RWPE1 (cell line): Measurements from ENCODE around the gene LHX3.
A peak's percentile ranks its signal among the peaks of the same experiment; 100 is the strongest.

Experiments
- CTCF ChIA-PET: fragments of 350-600 bp; sonication (Branson Sonifier 250); formaldehyde crosslinking; extraction: SDS; loops from one replicate; lab custom pipeline; 2021; lab: Yijun Ruan, JAX
- POLR2A ChIA-PET: fragments of 400-600 bp; formaldehyde crosslinking; extraction: SDS; loops from one replicate; lab custom pipeline; 2020; ENCODE audit warnings: antibody characterized with exemption; ENCODE audit not compliant: low non-redundant PET; lab: Yijun Ruan, JAX
- DNase-seq: peaks from one replicate; pipeline ENCODE4 v3.0.0; 2012; ENCODE audit warnings: low spot score
- H3K27ac ChIP-seq: fragments of 450-650 bp; 2 replicates; pipeline ENCODE4 v1.5.1; 2017
- TF ChIP-seq, protein P1 (sequence below): fragments of 450-650 bp; conservative IDR thresholded peaks from 2 replicates; pipeline ENCODE4 v1.5.1; 2017; ENCODE audit warnings: low read depth, mild to moderate bottlenecking

Gene LHX3

DNA sequence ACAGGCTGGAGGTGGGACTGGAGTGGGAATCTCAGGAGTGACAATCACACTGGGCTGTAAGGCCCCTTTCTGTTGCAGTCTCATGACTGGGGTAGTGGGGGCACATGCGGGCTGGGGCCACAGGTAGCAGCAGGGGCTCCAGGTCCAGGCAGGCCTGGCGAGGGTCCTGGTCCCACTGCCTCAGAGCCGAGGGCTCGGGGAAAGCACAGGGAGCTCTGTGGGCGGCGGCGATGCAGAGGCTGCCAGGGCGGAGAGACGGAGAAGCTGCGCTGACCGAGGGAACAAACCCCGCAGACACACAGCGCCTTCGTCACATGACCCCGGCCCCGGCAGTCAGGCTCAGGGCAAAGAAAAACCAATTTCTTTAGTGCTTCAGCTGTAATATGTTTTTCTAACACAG lies 5.3 kb upstream of the LHX3 start:
- no peak overlapping the region for H3K27ac ChIP-seq
- ChIA-PET POLR2A (no interaction called here), CTCF (interaction anchor here (0.7 kb wide), 4 partner anchors 14 to 46 kb away, joined by 3 to 4 read pairs (median 4); no protein-coding TSS in a partner anchor)
- TF ChIP-seq, protein P1, sequence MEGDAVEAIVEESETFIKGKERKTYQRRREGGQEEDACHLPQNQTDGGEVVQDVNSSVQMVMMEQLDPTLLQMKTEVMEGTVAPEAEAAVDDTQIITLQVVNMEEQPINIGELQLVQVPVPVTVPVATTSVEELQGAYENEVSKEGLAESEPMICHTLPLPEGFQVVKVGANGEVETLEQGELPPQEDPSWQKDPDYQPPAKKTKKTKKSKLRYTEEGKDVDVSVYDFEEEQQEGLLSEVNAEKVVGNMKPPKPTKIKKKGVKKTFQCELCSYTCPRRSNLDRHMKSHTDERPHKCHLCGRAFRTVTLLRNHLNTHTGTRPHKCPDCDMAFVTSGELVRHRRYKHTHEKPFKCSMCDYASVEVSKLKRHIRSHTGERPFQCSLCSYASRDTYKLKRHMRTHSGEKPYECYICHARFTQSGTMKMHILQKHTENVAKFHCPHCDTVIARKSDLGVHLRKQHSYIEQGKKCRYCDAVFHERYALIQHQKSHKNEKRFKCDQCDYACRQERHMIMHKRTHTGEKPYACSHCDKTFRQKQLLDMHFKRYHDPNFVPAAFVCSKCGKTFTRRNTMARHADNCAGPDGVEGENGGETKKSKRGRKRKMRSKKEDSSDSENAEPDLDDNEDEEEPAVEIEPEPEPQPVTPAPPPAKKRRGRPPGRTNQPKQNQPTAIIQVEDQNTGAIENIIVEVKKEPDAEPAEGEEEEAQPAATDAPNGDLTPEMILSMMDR: no peak
- DNase-seq: no peak

DNA sequence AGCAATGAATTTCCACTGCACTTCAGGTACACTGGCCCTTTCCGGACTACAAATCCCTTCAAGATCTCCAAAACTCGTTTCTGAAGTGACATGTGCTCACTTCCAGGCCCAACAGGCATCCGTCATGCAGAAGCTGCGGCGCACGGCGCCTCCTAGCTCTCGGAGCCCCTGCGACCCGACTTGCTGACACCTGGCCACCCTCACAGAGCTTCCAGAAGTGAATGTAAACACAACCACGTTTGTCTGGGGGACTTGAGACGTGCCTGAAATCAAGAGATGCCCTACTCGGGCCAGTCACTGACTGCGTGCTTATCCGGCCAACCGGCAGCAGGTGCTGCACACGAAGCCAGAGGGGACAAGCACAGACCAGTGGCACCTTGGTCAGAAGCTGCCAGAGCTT lies 4.9 kb upstream of the LHX3 start:
- no peak overlapping the region for H3K27ac ChIP-seq
- DNase-seq: no peak
- ChIA-PET POLR2A (no interaction called here), CTCF (interaction anchor here (0.6 to 0.7 kb wide), 4 partner anchors 14 to 87 kb away, joined by 3 to 4 read pairs (median 4); no protein-coding TSS in a partner anchor)
- TF ChIP-seq, protein P1: no peak

DNA sequence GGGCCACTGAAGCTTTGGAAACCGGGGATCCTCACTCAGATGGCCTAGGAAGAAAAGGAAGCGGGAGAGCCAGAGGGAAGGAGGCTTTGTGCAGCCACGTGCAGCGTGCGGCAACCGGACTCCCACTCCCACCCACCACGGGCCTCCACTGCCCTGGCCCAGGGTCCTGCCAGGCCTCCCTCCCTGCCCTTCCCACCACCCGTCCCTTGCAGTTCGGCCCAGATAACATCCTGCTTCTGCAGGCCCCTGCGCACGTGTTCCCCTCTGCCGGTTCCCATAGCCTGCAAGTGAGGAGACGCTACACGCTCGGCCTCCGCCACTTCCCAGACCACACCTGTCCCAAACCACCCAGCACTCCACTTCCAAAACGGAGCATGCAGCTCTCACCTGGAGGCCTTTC lies 4.3 kb upstream of the LHX3 start:
- H3K27ac ChIP-seq: no peak overlapping the region
- TF ChIP-seq, protein P1: no peak
- POLR2A ChIA-PET: no interaction called here
- no peak for DNase-seq
- CTCF ChIA-PET: interaction anchor here (0.5 to 0.6 kb wide), 2 partner anchors 87 to 955 kb away, joined by 3 to 4 read pairs; no protein-coding TSS in a partner anchor

DNA sequence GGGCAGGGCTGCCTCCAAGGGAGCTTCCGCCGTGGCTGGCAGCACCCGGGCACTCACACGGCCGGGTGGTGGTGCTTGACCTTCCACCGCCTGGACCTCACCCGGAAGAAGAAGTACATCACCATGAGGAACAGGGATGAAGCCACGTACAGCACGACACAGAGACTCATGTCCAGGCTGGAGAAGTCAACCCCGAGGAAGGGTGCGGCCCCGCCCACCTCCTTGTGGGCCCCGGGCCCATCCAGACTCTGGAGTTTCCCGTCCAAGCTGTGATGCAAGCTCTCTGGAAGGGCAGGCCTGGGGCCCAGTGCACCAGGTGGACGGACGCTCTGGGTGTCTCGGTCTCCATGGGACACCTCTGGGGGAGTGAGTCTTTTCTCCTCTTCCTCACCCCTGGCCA lies 3.7 kb upstream of the LHX3 start:
- no peak for DNase-seq
- ChIA-PET POLR2A (no interaction called here), CTCF (interaction anchor here (0.5 kb wide), 1 partner anchor 954 kb away, joined by 4 read pairs; no protein-coding TSS in a partner anchor)
- peak overlapping the region; percentile 9; the same call in 1 of the 2 replicates for H3K27ac ChIP-seq
- TF ChIP-seq, protein P1: no peak

DNA sequence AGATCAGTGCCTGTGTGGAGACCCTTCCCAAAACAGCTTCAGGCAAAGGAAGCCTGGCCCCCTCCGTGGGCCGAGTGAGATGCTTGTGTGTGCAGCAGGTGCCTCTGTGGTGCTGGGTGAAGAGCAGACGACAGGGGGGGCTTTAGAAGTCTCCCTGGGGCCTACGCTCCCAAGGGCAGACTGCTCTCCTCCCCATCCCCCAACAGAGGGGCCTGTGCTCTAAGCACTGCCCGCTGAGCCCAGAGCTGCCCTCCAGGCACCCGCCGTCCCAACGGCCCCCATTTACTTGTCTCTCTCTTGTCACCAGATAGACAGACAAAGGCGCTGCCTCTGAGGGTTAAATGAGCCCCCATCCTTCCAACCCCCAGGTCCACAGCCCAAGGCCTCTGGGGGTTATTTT lies 2.7 kb upstream of the LHX3 start:
- ChIA-PET CTCF (interaction anchor here (1.0 kb wide), 1 partner anchor 9 kb away, joined by 5 read pairs; no protein-coding TSS in a partner anchor), POLR2A (no interaction called here)
- DNase-seq: no peak
- H3K27ac ChIP-seq: no peak overlapping the region
- TF ChIP-seq, protein P1: no peak

DNA sequence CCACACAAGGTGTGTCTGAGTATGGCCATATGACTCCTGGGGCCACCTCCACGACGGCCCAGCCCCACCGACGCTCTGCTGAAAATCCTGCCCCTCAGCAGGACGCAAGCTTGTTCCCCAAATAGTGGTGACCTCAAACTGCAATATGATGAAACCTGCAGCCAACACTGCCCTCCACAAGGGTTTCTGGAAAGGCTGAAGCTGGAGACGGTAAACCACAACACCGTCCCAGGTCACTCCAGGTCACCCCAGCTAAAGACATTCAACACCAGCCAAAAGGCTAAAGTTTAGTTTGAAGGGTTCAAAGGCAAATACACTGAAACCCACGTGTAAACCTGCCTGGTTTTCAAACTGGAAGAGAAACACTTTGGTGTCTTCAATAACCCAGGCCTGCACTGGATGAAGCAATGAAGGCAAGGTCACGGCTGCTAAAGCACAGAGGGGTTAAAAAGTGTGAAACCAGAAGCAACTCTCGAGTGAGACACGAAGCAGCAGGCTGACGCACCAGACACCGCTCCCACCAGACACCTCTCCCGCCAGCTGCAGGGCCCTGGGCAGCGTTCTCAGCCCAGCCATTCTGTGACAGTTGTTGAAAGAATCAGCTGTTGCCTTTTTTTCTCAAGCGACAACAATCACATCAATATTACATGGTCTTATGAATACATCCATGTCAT lies 1.8 kb upstream of the LHX3 start:
- ChIA-PET CTCF (interaction anchor here (0.6 to 1.0 kb wide), 3 partner anchors 10 to 639 kb away, joined by 3 to 5 read pairs (median 4); no protein-coding TSS in a partner anchor), POLR2A (no interaction called here)
- TF ChIP-seq, protein P1: no peak
- no peak for DNase-seq
- H3K27ac ChIP-seq: no peak overlapping the region
